GM12864 (cell line): Measurements from ENCODE around the gene ASNSD1.
A peak's percentile ranks its signal among the peaks of the same experiment; 100 is the strongest.
"Not testable (repeated sequence)": the region's sequence is repeated elsewhere in the genome, so short reads cannot be mapped to it uniquely, and the experiment has no call there.

Source experiments
- DNase-seq: peaks from one replicate; pipeline ENCODE4 v3.0.0-alpha.2; 2011; ENCODE audit warnings: low read depth
- H3K4me3 ChIP-seq: 2 replicates; pipeline ENCODE4 v1.5.1; 2011; ENCODE audit warnings: mild to moderate bottlenecking, low read depth, low read length, control low read depth
- TF ChIP-seq, protein P1 (sequence below): IDR thresholded peaks from 2 replicates; pipeline ENCODE4 v1.5.1; 2011; ENCODE audit warnings: low read depth, mild to moderate bottlenecking, moderate library complexity, low read length, control low read depth, inconsistent platforms; ENCODE audit errors: missing control alignments

ASNSD1 gene

DNA sequence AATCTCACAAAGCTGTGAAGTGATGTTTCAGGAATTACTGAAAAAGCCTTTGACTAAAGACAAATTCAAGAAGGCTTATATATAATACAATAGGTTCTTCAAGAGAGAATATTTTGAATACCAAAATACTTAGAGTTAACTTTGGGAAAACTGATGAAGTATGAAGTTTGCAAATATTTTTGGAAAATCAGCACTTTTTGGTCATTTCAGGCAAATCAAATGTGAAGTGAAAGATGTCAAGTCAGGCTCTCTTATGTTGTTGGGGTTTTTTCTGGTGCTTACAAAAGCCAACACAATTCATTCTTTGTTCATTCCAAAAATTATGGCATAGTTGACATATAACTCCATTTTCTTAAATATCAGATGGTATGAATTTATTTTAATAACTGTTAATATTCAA is 14.7 kb upstream of the ASNSD1 start:
- no peak overlapping the region for H3K4me3 ChIP-seq
- DNase-seq = no peak
- TF ChIP-seq, protein P1, sequence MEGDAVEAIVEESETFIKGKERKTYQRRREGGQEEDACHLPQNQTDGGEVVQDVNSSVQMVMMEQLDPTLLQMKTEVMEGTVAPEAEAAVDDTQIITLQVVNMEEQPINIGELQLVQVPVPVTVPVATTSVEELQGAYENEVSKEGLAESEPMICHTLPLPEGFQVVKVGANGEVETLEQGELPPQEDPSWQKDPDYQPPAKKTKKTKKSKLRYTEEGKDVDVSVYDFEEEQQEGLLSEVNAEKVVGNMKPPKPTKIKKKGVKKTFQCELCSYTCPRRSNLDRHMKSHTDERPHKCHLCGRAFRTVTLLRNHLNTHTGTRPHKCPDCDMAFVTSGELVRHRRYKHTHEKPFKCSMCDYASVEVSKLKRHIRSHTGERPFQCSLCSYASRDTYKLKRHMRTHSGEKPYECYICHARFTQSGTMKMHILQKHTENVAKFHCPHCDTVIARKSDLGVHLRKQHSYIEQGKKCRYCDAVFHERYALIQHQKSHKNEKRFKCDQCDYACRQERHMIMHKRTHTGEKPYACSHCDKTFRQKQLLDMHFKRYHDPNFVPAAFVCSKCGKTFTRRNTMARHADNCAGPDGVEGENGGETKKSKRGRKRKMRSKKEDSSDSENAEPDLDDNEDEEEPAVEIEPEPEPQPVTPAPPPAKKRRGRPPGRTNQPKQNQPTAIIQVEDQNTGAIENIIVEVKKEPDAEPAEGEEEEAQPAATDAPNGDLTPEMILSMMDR = no peak

GRCh38 chr2:189648846-189649509 is 12.3 kb upstream of the ASNSD1 start:
- TF ChIP-seq, protein P1 = no peak
- no peak overlapping the region for H3K4me3 ChIP-seq
- DNase-seq = no peak

DNA sequence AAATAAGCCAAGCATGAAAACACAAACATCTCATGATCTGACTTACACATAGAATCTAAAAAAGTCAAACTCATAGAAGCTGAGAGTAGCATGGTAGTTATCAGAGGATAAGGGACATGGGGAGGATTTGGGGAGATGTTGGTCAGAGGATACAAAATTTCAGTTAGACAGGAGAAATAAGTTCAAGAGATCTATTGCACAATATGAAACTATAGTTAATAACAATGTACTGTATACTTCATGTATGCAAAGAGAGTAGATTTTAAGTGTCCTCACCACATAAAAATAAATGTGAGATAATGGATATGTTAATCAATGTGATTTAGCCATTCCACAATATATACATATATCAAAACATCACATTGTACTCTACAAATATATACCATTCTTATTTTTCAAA is 10.0 kb upstream of the ASNSD1 start:
- TF ChIP-seq, protein P1 = no peak
- H3K4me3 ChIP-seq = no peak overlapping the region
- no peak for DNase-seq

- not testable (repeated sequence) for H3K4me3 ChIP-seq, DNase-seq
Observed at GRCh38 chr2:189653464-189653863, 7.8 kb upstream of the ASNSD1 start.

DNA sequence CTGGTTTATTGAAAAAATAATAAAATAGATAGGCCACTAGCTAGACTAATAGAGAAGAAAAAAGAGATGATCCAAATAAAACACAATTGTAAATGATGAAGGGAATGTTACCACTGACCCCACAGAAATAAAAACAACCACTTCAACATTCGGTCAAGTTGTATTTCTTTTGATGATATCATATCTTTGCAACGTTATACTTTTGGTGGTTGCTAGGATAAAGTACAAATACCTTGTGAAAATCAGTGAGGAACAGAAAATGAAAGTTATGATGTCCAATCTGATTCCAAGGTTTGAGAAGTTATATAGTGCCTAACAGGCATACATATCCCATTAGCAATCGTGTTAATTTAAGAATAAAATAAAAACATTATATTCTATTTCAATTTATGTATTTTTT is 6.6 kb upstream of the ASNSD1 start:
- TF ChIP-seq, protein P1 = no peak
- DNase-seq = no peak
- no peak overlapping the region for H3K4me3 ChIP-seq

DNA sequence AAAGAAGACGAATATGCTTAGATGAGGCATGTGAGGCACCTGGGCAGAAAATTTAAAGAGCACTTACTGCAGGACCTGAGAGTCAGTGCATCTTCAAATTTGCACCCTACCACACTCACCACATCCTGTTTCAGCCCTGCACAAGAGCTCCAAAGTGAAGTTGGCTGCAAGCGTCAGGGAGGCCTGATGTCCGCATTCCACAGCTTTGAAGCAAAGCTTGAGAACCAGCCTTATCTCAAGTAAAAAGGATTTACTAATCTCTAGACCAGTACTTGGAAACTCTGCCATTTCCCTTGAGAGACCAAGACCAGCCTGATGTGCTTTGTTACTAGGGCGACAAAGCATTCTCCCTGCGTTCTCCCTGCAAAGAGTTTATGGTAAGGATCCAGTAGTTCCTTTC is 3.4 kb upstream of the ASNSD1 start:
- H3K4me3 ChIP-seq = peak overlapping the region; percentile 23; the same call in 1 of the 2 replicates
- peak; percentile 91 for DNase-seq
- TF ChIP-seq, protein P1 = no peak

- H3K4me3 ChIP-seq = peak overlapping the region; percentile 23; the same call in 1 of the 2 replicates
- TF ChIP-seq, protein P1 = no peak
- no peak for DNase-seq
Observed at GRCh38 chr2:189658306-189659212, 2.7 kb upstream of the ASNSD1 start.
